Uterus (tissue), 4 donors: ENCODE data around the gene PKMYT1. TPM values are rescaled to one million over a fixed set of nuclear protein-coding genes. Genes with fewer than 3 reads are reported as not detected.

Experiments
- DNase-seq, 2 donors: peaks; one replicate each; pipeline ENCODE4 v3.0.0-alpha.2; 2019 to 2020
- H3K27ac ChIP-seq, 2 donors: fragments of 200-600 bp; sonication (generic); 1 replicate in 1 of 2; 2 replicates in 1 of 2; pipeline ENCODE4 v1.5.1; 2016 to 2018
- H3K27me3 ChIP-seq, 2 donors: fragments of 200-600 bp; sonication (generic); one replicate each; pipeline ENCODE4 v1.5.1; 2018 to 2019; ENCODE audit warnings: control low read depth in 1 of 2
- H3K36me3 ChIP-seq, 2 donors: fragments of 200-600 bp; sonication (generic); one replicate each; pipeline ENCODE4 v1.5.1; 2019; ENCODE audit warnings: control low read depth in 1 of 2
- H3K4me1 ChIP-seq, 2 donors: fragments of 200-600 bp; sonication (generic); one replicate each; pipeline ENCODE4 v1.5.1; 2018 to 2019; ENCODE audit warnings: control low read depth in 1 of 2
- H3K4me3 ChIP-seq, 2 donors: fragments of 200-600 bp; sonication (generic); 1 replicate in 1 of 2; 2 replicates in 1 of 2; pipeline ENCODE4 v1.5.1; 2018 to 2019; ENCODE audit warnings: mild to moderate bottlenecking in 1 of 2
- H3K9me3 ChIP-seq, 2 donors: fragments of 200-600 bp; sonication (generic); one replicate each; pipeline ENCODE4 v1.5.1; 2019; ENCODE audit warnings: control low read depth in 1 of 2
- CTCF ChIP-seq, 4 experiments: fragments of 200-600 bp in 2 of 4; fragments of 450-650 bp in 2 of 4; sonication (generic) in 2 of 4; IDR thresholded peaks; one replicate each; pipeline ENCODE4 v1.5.1; 2016 to 2019; ENCODE audit warnings: antibody characterized with exemption in 4 of 4, mild to moderate bottlenecking in 2 of 4, moderate library complexity in 1 of 4
- POLR2A ChIP-seq, 2 donors: fragments of 450-650 bp; IDR thresholded peaks; one replicate each; pipeline ENCODE4 v1.6.1; 2016; ENCODE audit warnings: antibody characterized with exemption in 2 of 2, mild to moderate bottlenecking in 1 of 2, moderate library complexity in 1 of 2
- intact Hi-C: fragments of 100-400 bp; cut with DNase I; formaldehyde crosslinking; loops from one replicate; pipeline ENCODE4 v1.15.1; 2023; ENCODE audit warnings: low total_unique reads
- total RNA-seq, 4 donors: library from RNA; depleted of rRNA in 3 of 4; stranded (reverse); fragments of >200 nt in 3 of 4; gene quantifications; one replicate each; pipeline versions ENCODE4 v1.1.0 to v1.2.4, GENCODE V29; 2014 to 2023
- donor health status: DM: yes; HTN: yes; CAD: no.

The PKMYT1 gene
- total RNA-seq, 4 donors from 2014 or later: 6.1 TPM; not detected in 3

- TF ChIP-seq POLR2A (IDR thresholded peaks at IDR 0.05) (no peak), CTCF (IDR thresholded peaks at IDR 0.05) (no peak)
- peaks cover 12 to 15% of the 10 kb centered on the region in 2 donors for H3K27me3 ChIP-seq
- no peak overlapping the region for H3K27ac ChIP-seq
- DNase-seq: no peak
- H3K4me3 ChIP-seq: no peak overlapping the region
- intact Hi-C loops: no loop called here
- no peaks in the 10 kb centered on the region for H3K36me3 ChIP-seq
- H3K4me1 ChIP-seq: no peaks in the 10 kb centered on the region
- no peaks in the 10 kb centered on the region for H3K9me3 ChIP-seq
Measured at GRCh38 chr16:3009568-3010390, 29.5 kb upstream of the PKMYT1 start.

- intact Hi-C loops: no loop called here
- TF ChIP-seq CTCF (IDR thresholded peaks at IDR 0.05) (no peak), POLR2A (IDR thresholded peaks at IDR 0.05) (no peak)
- no peak for DNase-seq
- Histone ChIP-seq H3K27ac (no peak overlapping the region), H3K36me3 (no peaks in the 10 kb centered on the region), H3K4me1 (no peaks in the 10 kb centered on the region), H3K27me3 (peaks cover 12 to 15% of the 10 kb centered on the region in 2 donors), H3K9me3 (no peaks in the 10 kb centered on the region), H3K4me3 (no peak overlapping the region)
Measured at GRCh38 chr16:3008690-3009037, 28.4 kb upstream of the PKMYT1 start.

GRCh38 chr16:3007957-3008689, 27.9 kb upstream of the PKMYT1 start:
- Histone ChIP-seq H3K9me3 (no peaks in the 10 kb centered on the region), H3K4me1 (no peaks in the 10 kb centered on the region), H3K36me3 (no peaks in the 10 kb centered on the region), H3K27me3 (peaks cover 11 to 12% of the 10 kb centered on the region in 2 donors), H3K4me3 (no peak overlapping the region), H3K27ac (no peak overlapping the region)
- intact Hi-C loops: no loop called here
- DNase-seq: no peak
- TF ChIP-seq CTCF (IDR thresholded peaks at IDR 0.05): no peak
- TF ChIP-seq POLR2A (IDR thresholded peaks at IDR 0.05): no peak

GRCh38 chr16:3007059-3007956, 27.1 kb upstream of the PKMYT1 start:
- Histone ChIP-seq H3K27me3 (peaks cover 3 to 12% of the 10 kb centered on the region in 2 donors), H3K27ac (no peak overlapping the region), H3K36me3 (no peaks in the 10 kb centered on the region), H3K4me1 (no peaks in the 10 kb centered on the region), H3K4me3 (no peak overlapping the region), H3K9me3 (no peaks in the 10 kb centered on the region)
- no peak for TF ChIP-seq CTCF (IDR thresholded peaks at IDR 0.05)
- TF ChIP-seq POLR2A (IDR thresholded peaks at IDR 0.05): no peak
- no peak for DNase-seq
- intact Hi-C loops: no loop called here
